Thyroid gland (tissue), 4 donors: ENCODE data around the gene SH3TC2.

Source experiments
- CTCF ChIP-seq, 6 experiments: fragments of 200-600 bp in 3 of 6; fragments of 450-650 bp in 3 of 6; sonication (generic) in 3 of 6; IDR thresholded peaks; one replicate each; pipeline ENCODE4 v1.5.1; 2016 to 2019; ENCODE audit warnings: antibody characterized with exemption in 6 of 6, mild to moderate bottlenecking in 2 of 6, inconsistent platforms in 1 of 6, moderate library complexity in 1 of 6
- POLR2A ChIP-seq, 2 donors: fragments of 450-650 bp; IDR thresholded peaks; one replicate each; pipeline ENCODE4 v1.6.1; 2017; ENCODE audit warnings: antibody characterized with exemption in 2 of 2, mild to moderate bottlenecking in 2 of 2, moderate library complexity in 1 of 2

- no peak for TF ChIP-seq CTCF (IDR thresholded peaks at IDR 0.05)
- TF ChIP-seq POLR2A (IDR thresholded peaks at IDR 0.05): no peak
These were observed 38.4 kb downstream of the SH3TC2 start for GRCh38 chr5:149024477-149024876.
